NCI-H2227 treated with DMSO at 0.1 percent for 48 hours (cell line): ENCODE data around the gene PCDHGC4.

ENCODE experiments used
- DNase-seq: peaks from one replicate; lab custom pipeline; 2025; lab: John Stamatoyannopoulos, UW

The PCDHGC4 gene

DNA sequence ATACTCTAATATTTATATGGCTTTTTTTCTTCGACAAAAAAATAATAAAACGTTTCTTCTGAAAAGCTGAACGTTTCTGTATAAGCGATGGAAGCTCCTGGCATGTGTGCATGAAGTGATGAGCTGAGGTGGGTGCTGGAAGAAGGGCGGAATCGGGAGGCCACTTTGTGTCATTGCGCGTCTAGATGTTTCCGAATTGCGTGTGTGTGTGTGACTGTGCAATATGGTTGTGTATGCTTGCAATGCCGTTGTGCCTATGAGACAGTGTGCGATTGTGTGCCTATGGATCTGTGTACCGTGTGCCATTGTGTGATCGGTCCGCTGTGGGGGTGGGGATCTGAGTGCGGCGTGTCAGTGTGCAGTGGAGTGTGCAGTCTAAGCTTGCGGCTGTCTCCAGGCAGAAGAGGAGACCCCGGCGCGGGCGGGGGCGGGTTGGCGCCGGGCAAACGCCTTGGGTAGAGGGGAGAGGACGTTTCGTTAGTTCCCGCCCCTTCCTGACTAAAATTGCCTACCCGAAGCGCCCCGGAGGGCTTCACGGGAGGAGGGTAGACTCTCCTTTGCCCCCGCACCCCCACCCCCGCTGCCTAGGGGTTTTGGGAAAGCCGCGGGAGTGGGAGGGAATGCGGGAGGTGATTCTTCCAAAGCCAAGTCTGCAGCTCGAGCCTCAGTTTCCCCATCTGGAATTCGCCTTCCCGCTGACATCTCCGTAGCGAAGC is 28.2 kb downstream of the PCDHGC4 start:
- DNase-seq = peak; percentile 68

DNA sequence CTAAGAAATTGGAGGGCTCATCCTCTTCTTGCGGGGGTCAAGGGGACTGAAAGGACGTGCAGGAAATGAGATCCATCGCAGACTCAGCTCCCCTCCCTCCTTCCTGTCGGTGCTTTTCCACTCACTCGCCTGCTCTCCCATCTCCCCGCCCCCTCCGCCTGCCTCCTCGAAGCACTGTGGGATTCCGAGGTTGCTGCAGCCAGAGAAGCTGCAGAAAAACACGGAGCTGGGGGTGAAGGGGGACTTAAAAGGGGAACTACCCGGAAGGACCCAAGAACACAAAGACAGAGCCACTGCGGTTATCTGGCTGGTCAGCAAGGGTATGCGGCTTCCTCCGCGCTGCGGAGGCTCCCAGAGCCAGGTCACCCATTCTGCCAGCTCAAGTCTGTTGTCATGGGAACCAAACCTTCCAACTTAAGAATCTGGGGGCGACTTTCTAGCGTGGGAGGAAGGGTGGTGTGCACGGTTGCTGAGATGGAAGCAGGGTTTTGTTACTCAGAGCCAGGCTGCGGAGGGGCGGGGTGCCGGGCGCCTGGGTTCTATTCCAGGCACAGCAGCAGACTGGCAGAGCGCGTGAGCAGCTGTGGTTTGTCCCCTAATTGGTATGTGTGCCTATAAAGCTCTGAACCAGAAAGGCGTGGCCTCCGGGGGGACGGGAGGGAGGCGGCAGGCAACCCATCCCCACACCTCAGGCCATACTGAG is 28.9 kb downstream of the PCDHGC4 start:
- DNase-seq = peak; percentile 80

DNA sequence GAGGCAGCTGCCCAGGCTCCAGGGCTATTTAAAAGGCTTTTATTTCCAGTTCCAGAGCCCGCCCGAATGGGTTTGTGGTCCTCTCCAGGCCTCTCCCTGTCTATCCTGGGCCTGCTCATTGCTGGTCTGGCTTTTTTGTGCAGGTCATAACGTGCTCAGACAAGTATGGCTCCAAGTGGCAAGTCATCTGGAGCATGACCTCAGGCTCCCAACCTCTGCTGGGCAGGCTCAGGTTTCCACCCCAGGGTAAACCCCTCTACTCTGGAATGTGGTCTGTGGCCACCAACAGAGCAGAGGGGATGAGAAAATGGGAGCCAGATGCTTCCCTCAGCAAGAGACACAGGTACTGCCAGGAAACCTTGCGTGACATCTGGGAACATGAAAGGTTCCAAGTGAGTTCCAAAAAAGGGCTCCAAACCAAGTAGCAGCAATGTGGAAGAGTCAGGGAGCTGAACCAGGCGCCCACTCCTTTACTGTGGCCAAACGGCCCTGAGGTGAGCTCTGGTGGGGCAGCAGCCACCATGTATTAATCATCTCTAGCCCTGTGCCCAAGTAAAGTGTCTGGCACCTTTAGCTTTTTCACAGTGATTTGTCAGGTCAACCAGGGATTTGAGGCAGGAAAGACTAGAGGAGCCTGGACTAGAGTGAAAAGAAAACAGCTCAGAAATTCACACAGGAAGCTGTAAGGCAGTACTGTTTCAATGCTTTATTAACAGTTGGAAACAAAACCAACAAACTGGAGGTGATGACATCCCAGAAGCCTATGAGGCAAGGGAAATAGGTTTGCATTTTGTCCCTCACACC is 29.7 kb downstream of the PCDHGC4 start:
- DNase-seq = no peak

DNA sequence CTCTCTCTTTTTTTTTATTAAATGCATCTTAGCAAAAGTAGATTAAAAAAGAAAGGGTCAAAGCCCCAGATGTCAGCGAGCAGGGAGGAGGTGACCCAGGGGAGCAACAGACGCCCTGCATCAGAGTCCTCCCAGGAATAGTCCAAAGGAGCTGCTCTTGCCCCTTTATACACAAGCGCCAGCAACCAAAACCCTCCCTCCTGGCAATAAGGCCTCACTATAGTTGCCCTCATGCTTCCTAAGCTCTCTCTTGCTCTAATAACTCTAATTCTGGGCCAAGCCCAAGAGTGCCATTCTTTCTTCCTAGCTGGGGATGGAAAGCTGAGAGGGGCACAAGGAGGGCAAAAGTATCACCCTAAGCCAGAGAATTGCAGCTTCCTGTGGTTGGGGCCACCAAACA is 30.3 kb downstream of the PCDHGC4 start:
- no peak for DNase-seq

DNA sequence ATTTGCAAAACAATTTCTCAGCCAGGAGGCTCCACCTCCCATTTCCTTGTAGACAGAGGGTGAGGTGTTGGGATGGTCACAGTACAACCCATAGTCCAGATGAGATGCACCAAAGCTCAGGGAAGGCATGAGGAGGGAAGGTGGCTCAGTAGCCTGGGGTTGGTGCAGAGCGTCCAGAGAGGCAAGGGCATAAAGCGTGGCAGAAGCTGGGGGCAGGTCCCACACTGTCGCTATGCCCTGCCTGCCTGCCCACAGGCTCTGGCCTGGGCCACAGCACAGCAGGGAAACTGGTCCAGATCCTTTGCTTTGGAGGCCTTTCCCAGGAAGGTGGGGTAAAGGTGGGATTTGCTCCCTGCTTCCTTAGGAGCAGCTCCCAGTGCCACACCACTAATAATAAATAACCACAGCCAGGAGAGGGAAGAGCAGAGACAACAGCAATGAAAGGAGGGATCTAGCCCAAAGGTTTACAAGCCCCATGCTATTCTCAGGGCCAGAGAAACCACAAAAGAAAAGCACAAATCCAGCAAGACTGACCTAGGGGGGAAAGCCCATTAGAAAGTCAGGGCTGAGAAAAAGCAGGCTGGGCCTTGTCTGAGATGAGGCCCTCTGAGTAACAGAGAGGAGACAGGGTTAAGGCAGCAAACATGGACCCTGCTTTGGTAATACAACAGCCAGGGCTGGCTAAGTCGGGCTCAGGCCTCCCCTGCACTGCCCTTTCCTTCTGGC is 31.3 kb downstream of the PCDHGC4 start:
- no peak for DNase-seq

DNA sequence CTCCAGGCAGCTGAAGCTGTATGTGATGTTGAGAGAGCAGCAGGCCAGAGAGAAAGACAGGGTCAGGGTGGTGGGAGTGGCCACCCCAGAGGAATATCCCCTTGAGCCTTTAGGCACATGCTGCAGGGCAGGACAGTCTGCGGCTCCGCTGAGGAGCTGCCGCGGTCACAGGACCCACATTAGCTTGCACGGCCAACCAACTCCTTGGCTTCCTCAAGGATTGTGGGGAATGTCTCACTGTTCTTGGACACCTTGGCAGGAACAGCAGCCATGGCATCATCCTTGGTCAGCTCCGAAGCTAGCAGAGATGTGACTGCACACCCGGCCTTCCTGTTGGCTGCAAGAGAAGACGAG is 31.8 kb downstream of the PCDHGC4 start:
- no peak for DNase-seq

DNA sequence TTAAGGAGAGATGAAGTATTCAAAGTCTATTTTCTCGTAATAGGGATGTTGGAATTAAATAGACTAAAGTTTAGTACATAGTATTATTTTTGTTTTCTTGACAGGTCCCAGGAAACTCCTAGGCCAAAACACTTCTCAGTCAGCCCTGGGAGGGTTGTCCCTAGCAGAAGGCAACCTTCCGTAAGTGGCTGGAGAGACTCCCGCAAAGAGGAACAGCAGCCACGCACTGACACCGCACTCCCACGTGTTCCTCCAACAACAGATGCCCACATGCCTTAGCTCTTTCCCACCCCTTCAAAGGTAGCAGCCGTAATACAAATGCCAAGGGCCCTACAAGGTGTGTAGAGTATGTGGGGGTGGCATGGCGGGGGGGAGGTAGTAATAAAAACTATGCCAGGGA is 32.5 kb downstream of the PCDHGC4 start:
- no peak for DNase-seq

DNA sequence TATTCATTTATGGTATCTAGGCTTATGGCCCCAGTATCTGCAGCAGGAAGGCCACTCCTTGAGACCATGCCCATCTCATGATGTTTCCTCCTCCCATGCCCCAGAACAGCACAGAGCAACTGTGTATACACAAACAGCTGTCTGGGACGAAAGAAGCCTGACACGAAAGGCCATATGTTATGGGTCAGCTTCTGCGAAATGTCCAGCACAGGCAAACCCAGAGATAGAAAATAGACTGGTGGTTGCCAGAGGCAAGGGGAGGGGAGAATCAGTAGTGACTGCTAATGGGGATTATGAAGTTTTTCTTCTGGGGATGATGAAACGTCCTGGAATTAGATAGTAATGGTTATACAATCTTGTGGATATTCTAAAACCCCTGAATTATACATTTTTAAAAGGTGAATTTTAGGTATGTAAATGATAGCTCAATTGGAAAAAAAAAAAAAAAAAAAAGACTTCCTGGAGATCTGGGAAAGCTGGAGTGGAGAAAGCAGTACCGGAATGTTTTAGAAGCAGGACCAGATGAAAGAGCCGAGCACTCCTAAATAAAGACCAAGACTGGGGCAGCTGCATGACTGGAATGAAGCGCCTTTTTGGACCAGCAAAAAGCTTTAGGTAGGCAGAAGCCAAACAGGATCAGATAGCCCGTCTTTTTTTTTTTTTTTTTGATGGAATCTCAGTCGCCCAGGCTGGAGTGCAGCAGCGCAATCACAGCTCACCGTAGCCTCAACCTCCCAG is 33.2 kb downstream of the PCDHGC4 start:
- no peak for DNase-seq

DNA sequence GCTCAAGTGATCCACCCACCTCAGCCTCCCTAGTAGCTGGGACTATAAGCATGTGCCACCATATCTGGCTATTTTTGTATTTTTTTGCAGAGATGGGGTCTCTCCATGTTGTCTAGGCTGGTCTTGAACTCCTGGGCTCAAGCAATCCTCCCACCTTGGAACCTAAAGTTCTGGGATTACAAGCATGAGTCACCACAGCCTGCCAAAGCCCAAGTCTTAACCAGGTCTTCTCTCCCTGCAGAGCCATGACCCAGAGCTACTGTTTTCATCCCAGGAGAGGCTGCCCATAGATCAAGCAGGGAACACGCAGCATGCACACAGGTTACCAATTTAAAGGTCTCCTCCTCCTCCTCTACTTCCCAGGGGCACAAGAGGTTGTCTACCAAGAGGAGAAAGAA is 33.8 kb downstream of the PCDHGC4 start:
- no peak for DNase-seq

DNA sequence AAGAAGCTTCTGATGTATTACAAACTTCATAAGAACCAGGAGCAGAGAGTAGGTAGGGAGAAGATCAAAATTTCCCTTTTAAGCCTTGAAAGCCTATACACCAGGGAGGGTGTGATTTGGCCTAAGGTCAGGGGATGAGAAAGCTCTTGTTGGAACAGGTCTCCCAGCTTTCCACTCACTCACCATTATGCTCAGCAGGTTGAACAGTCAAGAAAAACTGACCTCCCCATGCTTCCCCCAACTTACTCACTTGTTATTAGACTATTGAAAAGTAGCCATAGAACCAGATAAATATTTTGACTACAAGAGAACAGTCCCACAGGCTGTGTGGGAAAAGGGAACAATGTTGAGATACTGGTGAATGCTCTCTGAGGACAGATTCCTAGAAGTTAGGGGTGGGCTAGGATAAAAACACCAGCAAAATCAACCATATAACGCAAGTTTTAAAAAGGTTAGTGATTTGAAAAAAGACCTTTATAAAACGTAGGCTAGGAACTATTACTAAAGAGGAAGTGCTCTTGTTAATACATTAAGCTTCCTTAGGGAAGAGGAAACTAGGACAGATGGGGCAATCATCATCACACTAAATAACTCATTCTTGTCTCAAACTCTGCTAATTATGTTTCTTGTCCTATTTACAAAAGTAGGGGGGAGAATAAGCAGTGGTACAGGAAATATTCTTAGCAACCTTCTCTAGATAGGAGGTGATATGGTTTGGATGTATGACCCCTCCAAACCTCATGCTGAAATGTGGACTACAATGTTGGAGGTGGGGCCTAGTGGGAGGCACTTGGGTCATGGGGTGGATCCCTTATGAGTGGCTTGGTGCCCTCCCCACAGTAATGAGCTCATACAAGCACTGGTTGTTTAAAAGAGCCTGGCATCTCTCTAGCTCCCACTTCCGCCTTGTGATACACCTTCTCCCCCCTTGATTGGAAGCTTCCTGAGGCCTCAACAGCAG is 35.1 kb downstream of the PCDHGC4 start:
- no peak for DNase-seq

DNA sequence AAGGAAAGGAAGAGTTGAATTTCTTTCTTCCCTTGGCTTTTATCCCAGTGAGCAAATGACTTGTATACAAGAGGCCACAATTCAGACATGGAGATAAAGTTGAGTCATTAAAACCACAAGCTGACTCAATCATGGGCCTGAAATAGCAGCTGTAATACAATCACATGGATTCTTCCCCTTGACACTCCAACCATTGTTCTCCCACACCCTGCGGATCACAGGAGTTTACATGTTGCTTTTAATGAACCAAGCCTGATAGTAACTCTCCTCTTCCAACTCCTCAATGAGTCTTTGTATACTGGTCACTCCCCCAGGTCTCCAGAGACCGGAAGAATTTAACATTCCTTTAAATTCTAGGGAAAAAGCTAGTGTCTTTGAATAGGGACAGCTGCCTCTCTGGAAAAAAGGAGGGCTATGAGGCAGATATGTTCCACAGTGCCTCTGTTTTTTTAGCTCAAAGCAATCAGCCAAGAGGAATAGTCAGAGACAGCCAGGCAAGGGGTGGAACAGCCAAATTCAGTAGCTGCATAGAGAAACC is 36.5 kb downstream of the PCDHGC4 start:
- no peak for DNase-seq

DNA sequence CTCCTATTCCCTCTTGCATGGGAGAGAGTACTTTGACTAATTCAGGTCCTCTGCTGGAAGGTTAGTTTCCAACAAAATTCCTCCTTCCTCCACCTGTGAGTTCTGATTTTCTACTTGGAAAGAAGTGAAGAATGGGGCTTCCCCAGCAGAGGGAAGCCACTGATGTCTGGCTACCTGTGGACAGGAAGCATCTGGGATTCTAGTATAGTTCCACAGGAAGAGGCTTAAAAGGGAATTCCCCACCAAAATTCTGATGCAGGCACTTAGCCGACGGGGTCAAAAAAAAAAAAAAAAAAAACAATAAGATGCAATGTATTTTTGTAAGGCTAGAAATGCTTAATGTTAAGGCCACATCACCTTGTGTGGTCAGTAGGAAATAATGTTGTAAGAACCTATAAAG is 37.5 kb downstream of the PCDHGC4 start:
- DNase-seq = no peak

DNA sequence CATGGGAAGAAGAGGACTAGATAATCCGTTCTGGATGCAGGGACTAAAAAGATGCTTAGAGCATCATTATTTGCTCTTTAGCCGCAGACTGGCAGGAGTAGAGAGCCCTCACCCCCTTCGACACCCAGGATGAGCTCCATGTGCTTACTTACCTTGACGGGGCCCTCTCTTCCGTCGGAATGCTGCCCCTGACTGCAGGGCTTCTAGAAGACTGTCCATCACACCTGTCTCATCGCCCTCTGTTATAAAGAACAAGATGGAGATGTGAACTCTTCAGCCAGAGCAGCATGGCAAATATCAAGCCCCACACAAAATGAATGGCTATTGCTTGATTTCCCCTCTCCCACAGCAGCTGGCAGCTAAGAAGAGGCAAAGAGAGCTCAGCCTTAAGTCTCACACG is 39.2 kb downstream of the PCDHGC4 start:
- no peak for DNase-seq

DNA sequence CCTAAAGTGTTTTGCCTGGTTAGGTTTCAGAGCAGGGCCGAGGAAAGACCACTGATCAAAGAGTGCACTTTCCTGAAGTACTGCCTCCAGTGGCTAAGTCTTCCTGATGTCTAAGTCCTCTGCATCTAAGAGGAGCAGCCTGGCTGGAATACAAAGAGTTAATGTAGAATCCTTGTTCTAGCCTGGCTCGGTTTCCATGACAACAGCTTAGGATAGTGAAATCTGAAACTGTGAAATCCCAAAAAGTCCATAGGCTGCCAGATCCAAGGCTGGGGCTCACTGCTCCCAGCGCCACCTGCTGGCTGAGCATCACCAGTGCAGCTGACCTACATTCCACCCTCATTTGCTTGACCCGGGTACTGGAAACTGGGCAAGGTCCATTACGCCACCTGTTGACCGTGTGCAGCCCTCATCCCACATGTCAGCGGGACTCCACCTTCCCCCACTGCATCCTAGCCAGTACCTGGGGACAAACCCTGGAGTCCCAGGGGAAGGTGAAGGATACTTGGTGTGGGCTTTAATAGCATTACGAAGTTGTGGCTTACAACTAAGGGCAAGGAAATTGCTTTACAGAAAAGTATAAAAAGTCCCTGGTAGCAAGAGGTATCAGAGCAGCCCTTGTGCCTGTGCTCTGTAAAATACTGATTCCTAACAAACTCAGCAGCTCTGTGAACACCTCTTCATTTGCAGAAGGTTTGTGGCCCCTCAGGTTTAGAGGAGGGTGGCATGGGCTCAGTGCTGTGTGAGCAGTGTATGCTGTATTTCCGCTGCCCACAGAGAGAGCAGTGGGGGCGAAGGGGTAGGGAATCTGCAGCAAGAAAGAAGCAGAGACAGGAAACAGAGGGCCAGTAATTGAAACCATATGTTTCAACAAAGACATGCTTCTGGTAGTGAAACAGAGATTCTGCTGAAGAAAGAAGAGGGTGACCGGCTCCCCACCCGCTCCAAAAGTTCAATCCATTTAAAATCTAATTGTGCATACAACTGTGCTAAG is 40.1 kb downstream of the PCDHGC4 start:
- DNase-seq = peak; percentile 85

DNA sequence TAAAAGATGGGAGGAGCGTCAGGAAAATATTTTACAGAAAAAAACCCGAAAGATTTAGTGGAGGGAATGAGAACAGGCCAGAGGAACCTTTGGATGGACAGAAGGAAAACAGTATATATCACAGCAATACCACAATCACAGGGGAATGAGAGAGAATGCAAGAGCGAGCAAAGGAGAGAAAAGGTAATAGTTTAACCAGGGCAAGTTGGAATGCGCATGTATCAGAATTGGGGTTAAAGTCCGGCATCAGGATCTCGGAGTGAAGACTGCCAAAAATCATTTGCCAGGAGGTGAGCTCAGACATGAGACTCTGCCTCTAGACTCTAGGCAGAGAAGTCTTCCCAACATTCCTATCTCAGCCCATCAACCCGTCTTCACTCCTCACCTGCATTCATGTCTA is 40.8 kb downstream of the PCDHGC4 start:
- no peak for DNase-seq

DNA sequence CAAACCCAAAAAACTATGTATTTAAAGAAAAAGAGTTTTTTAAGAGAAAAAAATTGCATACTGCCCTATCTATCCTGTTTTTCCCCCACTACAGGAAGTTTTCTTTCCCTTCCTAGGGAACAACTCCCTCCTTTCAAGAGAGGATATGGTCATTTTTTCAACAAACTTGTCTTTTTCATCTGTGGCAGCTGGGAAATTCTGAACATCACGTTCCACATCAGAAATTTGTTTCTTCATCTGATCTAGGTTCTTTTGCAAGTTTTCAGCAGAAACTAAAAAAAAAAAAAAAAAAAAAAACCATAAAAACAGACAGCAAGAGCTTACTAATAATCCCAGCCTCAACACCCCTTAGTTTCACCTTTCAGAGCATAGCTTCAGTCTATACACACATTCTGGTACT is 42.6 kb downstream of the PCDHGC4 start:
- no peak for DNase-seq

DNA sequence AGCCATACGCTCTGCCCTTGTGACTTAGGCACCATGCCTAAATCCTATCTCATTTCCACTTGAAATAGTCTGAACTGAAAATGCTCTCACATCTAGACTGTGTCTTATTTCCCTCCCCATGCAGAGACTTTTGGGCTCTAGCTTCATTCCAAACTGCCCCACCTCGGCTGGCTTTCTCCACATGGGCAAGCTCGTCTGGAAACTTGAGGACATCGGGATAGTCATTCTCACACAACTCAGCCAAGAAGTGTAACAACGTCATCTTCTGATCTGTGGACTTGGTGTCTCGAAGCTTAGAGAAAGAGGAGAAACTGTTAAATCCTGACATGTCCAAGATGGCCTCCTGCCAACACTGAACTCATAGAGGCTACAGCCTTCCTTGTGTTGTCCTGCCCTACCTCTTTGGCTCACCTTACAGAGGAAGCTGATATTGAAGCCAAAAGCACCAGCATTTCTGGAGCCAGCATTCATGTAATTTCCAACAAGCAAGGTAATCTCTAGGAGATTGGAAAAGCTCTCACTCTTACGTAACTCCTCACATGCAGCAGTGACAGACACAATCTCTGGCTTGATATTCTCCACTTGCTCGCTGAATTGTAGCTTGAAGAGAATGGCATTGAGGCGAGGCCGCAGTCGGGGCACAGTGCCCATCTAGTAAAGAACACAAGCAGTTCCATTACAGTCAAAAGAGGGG is 43.6 kb downstream of the PCDHGC4 start:
- DNase-seq = no peak

DNA sequence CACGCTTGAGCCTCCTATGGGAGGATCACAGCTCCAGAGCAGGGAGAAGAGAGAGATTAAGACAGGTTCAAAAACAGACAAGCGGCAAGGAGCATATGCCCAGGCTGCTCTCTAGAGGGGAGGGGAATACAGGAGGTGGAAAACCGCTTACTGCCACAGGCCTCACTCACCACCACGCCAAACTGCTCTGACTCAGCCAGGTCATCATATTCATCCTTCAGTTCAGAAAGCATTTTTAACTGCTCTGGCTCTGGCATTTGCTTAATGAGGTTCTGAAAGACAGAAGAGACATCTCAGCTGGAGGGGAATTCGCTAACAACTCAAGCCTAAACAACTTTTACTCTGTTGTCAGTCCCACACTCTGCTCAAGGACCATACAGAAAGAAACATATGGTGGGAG is 44.2 kb downstream of the PCDHGC4 start:
- DNase-seq = no peak
